GM23338 (cell line): ENCODE data around the gene NANS.

Source experiments
- CREB1 ChIP-seq: fragments of 250-450 bp; sonication (Bioruptor Pico); IDR thresholded peaks from 2 replicates; pipeline ENCODE4 v1.5.0; 2020; ENCODE audit warnings: low read depth, mild to moderate bottlenecking, moderate library complexity
- EZH2 ChIP-seq: fragments of 200-600 bp; sonication (generic); IDR thresholded peaks from one replicate; pipeline ENCODE4 v1.8.0; 2017; ENCODE audit warnings: antibody characterized with exemption, mild to moderate bottlenecking, low read depth; ENCODE audit not compliant: unreplicated experiment
- EZH2phosphoT487 ChIP-seq: fragments of 200-600 bp; sonication (generic); IDR thresholded peaks from one replicate; pipeline ENCODE4 v1.8.1; 2018; ENCODE audit warnings: antibody characterized with exemption; ENCODE audit not compliant: unreplicated experiment
- ZNF331 ChIP-seq: fragments of 250-450 bp; sonication (Bioruptor Pico); IDR thresholded peaks from 2 replicates; pipeline ENCODE4 v1.5.0; 2020; ENCODE audit warnings: low read depth, mild to moderate bottlenecking, moderate library complexity
- TF ChIP-seq, protein P1 (sequence below), 2 experiments: fragments of 200-600 bp in 1 of 2; sonication (generic) in 1 of 2; conservative IDR thresholded peaks; 2 replicates each; pipeline versions ENCODE4 v1.5.1 to v1.6.1; 2016 to 2017; ENCODE audit warnings: antibody characterized with exemption in 2 of 2, low read depth in 2 of 2, mild to moderate bottlenecking in 2 of 2, moderate library complexity in 1 of 2

DNA sequence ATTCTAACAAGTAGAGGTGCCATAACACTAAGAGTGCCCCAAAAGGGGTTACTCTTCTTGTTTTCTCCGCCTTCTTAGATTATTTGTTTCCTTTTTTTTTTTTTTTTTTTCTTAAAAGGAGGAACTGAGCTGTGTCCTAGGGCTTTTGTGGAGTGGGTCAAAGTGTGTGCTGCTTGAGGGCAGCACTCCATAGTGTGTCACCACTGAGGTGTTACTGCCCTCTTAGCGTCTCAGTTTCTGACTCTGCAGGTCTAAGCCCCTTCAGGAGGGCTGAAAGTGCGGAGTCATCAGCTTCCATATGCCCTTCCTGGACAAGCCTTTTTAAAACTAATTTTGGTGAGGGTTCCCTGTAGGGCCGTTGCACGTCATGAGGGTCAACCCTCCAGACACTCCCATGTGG lies 12.6 kb upstream of the NANS start:
- TF ChIP-seq EZH2phosphoT487 (no peak), ZNF331 (CRISPR knock-in tag) (no peak), EZH2 (no peak), CREB1 (CRISPR knock-in tag) (no peak)
- TF ChIP-seq, protein P1, sequence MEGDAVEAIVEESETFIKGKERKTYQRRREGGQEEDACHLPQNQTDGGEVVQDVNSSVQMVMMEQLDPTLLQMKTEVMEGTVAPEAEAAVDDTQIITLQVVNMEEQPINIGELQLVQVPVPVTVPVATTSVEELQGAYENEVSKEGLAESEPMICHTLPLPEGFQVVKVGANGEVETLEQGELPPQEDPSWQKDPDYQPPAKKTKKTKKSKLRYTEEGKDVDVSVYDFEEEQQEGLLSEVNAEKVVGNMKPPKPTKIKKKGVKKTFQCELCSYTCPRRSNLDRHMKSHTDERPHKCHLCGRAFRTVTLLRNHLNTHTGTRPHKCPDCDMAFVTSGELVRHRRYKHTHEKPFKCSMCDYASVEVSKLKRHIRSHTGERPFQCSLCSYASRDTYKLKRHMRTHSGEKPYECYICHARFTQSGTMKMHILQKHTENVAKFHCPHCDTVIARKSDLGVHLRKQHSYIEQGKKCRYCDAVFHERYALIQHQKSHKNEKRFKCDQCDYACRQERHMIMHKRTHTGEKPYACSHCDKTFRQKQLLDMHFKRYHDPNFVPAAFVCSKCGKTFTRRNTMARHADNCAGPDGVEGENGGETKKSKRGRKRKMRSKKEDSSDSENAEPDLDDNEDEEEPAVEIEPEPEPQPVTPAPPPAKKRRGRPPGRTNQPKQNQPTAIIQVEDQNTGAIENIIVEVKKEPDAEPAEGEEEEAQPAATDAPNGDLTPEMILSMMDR (conservative IDR thresholded peaks at IDR 0.05; ENCODE audit: low read depth in 2 of 2): no peak
